Nephron progenitor cell (in vitro differentiated cells): Measurements from ENCODE around the gene GCC2.
"Not testable (repeated sequence)": the region's sequence is repeated elsewhere in the genome, so short reads cannot be mapped to it uniquely, and the experiment has no call there.

Source experiments
- DNase-seq: peaks from one replicate; pipeline ENCODE4 v3.0.0; 2021
- H3K27ac Mint-ChIP-seq: 2 replicates; pipeline ENCODE4 v1.8.0; 2021; ENCODE audit warnings: mild to moderate bottlenecking, moderate library complexity, mixed read lengths
- H3K27me3 Mint-ChIP-seq: 2 replicates; pipeline ENCODE4 v1.8.0; 2021; ENCODE audit warnings: mild to moderate bottlenecking, low read depth, mixed read lengths; ENCODE audit not compliant: poor library complexity
- H3K36me3 Mint-ChIP-seq: 2 replicates; pipeline ENCODE4 v1.8.0; 2021; ENCODE audit warnings: low read depth, mixed read lengths
- H3K4me1 Mint-ChIP-seq: 2 replicates; pipeline ENCODE4 v1.8.0; 2021; ENCODE audit warnings: mixed read lengths
- H3K4me3 Mint-ChIP-seq: 2 replicates; pipeline ENCODE4 v1.8.0; 2021; ENCODE audit warnings: mild to moderate bottlenecking, moderate library complexity, mixed read lengths
- H3K9me3 Mint-ChIP-seq: 2 replicates; pipeline ENCODE4 v1.8.0; 2021; ENCODE audit warnings: mild to moderate bottlenecking, moderate library complexity, mixed read lengths
- TF ChIP-seq, protein P1 (sequence below): fragments of 200-600 bp; sonication (generic); IDR thresholded peaks from 2 replicates; pipeline ENCODE4 v1.5.0; 2021; ENCODE audit warnings: antibody characterized with exemption

The GCC2 gene

DNA sequence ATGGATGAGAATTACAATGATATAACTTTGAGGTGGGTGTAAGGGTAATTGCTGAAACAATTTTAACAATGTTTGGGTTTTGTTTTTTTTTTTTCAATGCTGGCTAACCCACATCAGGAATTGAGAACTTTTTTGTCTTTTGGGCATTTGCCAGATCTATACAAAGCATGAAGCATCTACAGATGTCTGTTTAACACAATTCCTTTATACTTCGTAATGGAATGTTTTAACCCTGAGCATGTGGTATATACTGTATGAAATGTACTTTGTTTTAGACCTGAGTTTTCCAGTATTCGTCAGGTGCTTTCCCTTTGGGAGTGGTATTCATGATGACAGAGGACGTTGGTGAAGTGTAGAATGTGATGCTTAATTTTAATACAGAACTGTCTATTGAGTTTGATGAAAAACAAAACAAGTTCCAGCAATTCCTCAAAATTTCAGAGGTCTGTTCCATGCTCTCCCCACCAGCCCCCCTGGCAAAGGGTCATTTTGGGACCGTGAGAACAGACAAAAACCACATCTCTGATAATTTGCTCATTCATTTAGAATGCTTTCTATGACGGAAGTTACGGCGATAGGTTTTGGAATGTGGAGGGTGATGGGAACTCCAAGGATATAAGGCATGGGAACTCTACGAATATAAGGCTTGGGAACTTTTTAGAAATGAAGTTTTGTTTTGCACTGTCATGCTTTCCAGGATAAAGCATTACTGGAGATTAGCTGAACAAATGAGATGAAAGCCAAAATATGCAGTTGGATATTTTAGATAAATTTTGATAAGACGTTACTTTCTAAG lies 99.4 kb downstream of the GCC2 start:
- peaks cover 14% of the 10 kb centered on the region for H3K9me3 Mint-ChIP-seq
- H3K27me3 Mint-ChIP-seq: peaks cover under 1% of the 10 kb centered on the region
- TF ChIP-seq, protein P1, sequence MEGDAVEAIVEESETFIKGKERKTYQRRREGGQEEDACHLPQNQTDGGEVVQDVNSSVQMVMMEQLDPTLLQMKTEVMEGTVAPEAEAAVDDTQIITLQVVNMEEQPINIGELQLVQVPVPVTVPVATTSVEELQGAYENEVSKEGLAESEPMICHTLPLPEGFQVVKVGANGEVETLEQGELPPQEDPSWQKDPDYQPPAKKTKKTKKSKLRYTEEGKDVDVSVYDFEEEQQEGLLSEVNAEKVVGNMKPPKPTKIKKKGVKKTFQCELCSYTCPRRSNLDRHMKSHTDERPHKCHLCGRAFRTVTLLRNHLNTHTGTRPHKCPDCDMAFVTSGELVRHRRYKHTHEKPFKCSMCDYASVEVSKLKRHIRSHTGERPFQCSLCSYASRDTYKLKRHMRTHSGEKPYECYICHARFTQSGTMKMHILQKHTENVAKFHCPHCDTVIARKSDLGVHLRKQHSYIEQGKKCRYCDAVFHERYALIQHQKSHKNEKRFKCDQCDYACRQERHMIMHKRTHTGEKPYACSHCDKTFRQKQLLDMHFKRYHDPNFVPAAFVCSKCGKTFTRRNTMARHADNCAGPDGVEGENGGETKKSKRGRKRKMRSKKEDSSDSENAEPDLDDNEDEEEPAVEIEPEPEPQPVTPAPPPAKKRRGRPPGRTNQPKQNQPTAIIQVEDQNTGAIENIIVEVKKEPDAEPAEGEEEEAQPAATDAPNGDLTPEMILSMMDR: no peak
- H3K4me3 Mint-ChIP-seq: no peak overlapping the region
- H3K4me1 Mint-ChIP-seq: peaks cover 8% of the 10 kb centered on the region
- no peak overlapping the region for H3K27ac Mint-ChIP-seq
- DNase-seq: no peak
- H3K36me3 Mint-ChIP-seq: peaks cover 27% of the 10 kb centered on the region

- TF ChIP-seq, protein P1: no peak
- peak overlapping the region; percentile 42 for H3K27ac Mint-ChIP-seq
- H3K27me3 Mint-ChIP-seq: peaks cover 3% of the 10 kb centered on the region
- DNase-seq: no peak
- no peak overlapping the region for H3K4me3 Mint-ChIP-seq
- H3K9me3 Mint-ChIP-seq: no peaks in the 10 kb centered on the region
- H3K4me1 Mint-ChIP-seq: peaks cover 11% of the 10 kb centered on the region
- peaks cover 12% of the 10 kb centered on the region for H3K36me3 Mint-ChIP-seq
Observed at GRCh38 chr2:108552566-108552965, 103.6 kb downstream of the GCC2 start.

GRCh38 chr2:108553209-108553919 lies 104.4 kb downstream of the GCC2 start:
- TF ChIP-seq, protein P1: no peak
- Mint-ChIP-seq H3K4me3 (no peak overlapping the region), H3K27ac (peak overlapping the region; percentile 68), H3K4me1 (peaks cover 11% of the 10 kb centered on the region), H3K36me3 (peaks cover 12% of the 10 kb centered on the region), H3K9me3 (no peaks in the 10 kb centered on the region), H3K27me3 (peaks cover 3% of the 10 kb centered on the region)
- no peak for DNase-seq

- Mint-ChIP-seq H3K9me3 (no peaks in the 10 kb centered on the region), H3K27ac (no peak overlapping the region), H3K4me1 (peaks cover 11% of the 10 kb centered on the region), H3K27me3 (peaks cover 3% of the 10 kb centered on the region), H3K4me3 (no peak overlapping the region), H3K36me3 (peaks cover 7% of the 10 kb centered on the region)
- TF ChIP-seq, protein P1: no peak
- DNase-seq: no peak
Observed at GRCh38 chr2:108554528-108554927, 105.5 kb downstream of the GCC2 start.

DNA sequence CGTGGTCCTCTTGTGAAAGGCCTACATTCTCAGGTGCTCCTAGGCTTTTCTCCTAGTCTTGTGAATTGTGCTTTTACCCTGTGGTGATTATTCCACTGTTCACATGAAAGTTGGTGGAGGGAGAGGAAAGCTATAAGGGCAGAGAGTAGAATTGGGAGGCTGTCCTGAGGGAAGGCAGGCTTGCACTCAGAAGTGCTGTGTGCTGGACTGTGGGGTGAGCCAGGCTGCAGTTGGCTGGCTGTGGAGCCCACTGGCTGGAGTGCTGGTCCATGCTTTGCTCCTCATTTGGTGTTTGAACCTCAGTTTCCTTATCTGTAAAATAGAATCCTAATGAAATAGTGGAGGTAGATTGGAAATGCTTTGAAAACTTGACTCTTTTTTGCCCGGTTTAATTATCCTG lies 106.6 kb downstream of the GCC2 start:
- no peak for DNase-seq
- Mint-ChIP-seq H3K9me3 (no peaks in the 10 kb centered on the region), H3K27me3 (peaks cover 3% of the 10 kb centered on the region), H3K36me3 (peaks cover 5% of the 10 kb centered on the region), H3K4me1 (peaks cover 21% of the 10 kb centered on the region), H3K27ac (no peak overlapping the region), H3K4me3 (no peak overlapping the region)
- TF ChIP-seq, protein P1: no peak

- peaks cover 23% of the 10 kb centered on the region for H3K4me1 Mint-ChIP-seq
- DNase-seq, H3K9me3 Mint-ChIP-seq, H3K36me3 Mint-ChIP-seq, H3K27me3 Mint-ChIP-seq, H3K4me3 Mint-ChIP-seq: not testable (repeated sequence)
- peak overlapping the region; percentile 58 for H3K27ac Mint-ChIP-seq
Observed at GRCh38 chr2:108556581-108556980, 107.6 kb downstream of the GCC2 start.
